ENCODE measurements around the gene SLC37A4.

SLC37A4 gene

GRCh38 chr11:119027561-119028345 lies 2.9 kb downstream of the SLC37A4 start:
- Histone ChIP-seq H3K4me1 (ENCODE audit: control insufficient read depth, insufficient read depth, low read length) (peaks cover 18% of the 10 kb centered on the region), H3K9ac (ENCODE audit: low read length in 2 of 2) (no peak overlapping the region), H3K9me3 (ENCODE audit: control insufficient read depth in 2 of 2, low read length in 2 of 2) (no peaks in the 10 kb centered on the region), H3K27me3 (ENCODE audit: control insufficient read depth in 1 of 2, insufficient read depth in 2 of 2, low read length in 2 of 2) (no peaks in the 10 kb centered on the region), H3K4me3 (ENCODE audit: low read length in 2 of 2) (no peak overlapping the region), H3K36me3 (ENCODE audit: control insufficient read depth in 2 of 2, insufficient read depth in 2 of 2, low read length in 2 of 2) (peaks cover 15 to 33% of the 10 kb centered on the region in 2 donors), H3K27ac (ENCODE audit: low read length) (no peak overlapping the region)

- H3K4me3 ChIP-seq (ENCODE audit: low read length in 2 of 2): no peak overlapping the region
- no peaks in the 10 kb centered on the region for H3K27me3 ChIP-seq (ENCODE audit: control insufficient read depth in 1 of 2, insufficient read depth in 2 of 2, low read length in 2 of 2)
- peaks cover 18% of the 10 kb centered on the region for H3K4me1 ChIP-seq (ENCODE audit: control insufficient read depth, insufficient read depth, low read length)
- no peaks in the 10 kb centered on the region for H3K9me3 ChIP-seq (ENCODE audit: control insufficient read depth in 2 of 2, low read length in 2 of 2)
- H3K36me3 ChIP-seq (ENCODE audit: control insufficient read depth in 2 of 2, insufficient read depth in 2 of 2, low read length in 2 of 2): peaks cover 15 to 33% of the 10 kb centered on the region in 2 donors
- H3K27ac ChIP-seq (ENCODE audit: low read length): no peak overlapping the region
- peak overlapping the region in 1 of 2 donors; percentile 21 for H3K9ac ChIP-seq (ENCODE audit: low read length in 2 of 2)
Measured at GRCh38 chr11:119026970-119027369, 3.7 kb downstream of the SLC37A4 start.

- no peaks in the 10 kb centered on the region for H3K9me3 ChIP-seq (ENCODE audit: control insufficient read depth in 2 of 2, low read length in 2 of 2)
- no peak overlapping the region for H3K27ac ChIP-seq (ENCODE audit: low read length)
- H3K9ac ChIP-seq (ENCODE audit: low read length in 2 of 2): no peak overlapping the region
- peaks cover 23% of the 10 kb centered on the region for H3K4me1 ChIP-seq (ENCODE audit: control insufficient read depth, insufficient read depth, low read length)
- no peaks in the 10 kb centered on the region for H3K27me3 ChIP-seq (ENCODE audit: control insufficient read depth in 1 of 2, insufficient read depth in 2 of 2, low read length in 2 of 2)
- H3K4me3 ChIP-seq (ENCODE audit: low read length in 2 of 2): no peak overlapping the region
- peaks cover 19 to 37% of the 10 kb centered on the region in 2 donors for H3K36me3 ChIP-seq (ENCODE audit: control insufficient read depth in 2 of 2, insufficient read depth in 2 of 2, low read length in 2 of 2)
Measured at GRCh38 chr11:119025978-119026766, 4.5 kb downstream of the SLC37A4 start.

GRCh38 chr11:119025541-119025940 lies 5.1 kb downstream of the SLC37A4 start:
- H3K36me3 ChIP-seq (ENCODE audit: control insufficient read depth in 2 of 2, insufficient read depth in 2 of 2, low read length in 2 of 2): peaks cover 19 to 37% of the 10 kb centered on the region in 2 donors
- H3K4me3 ChIP-seq (ENCODE audit: low read length in 2 of 2): no peak overlapping the region
- H3K9me3 ChIP-seq (ENCODE audit: control insufficient read depth in 2 of 2, low read length in 2 of 2): no peaks in the 10 kb centered on the region
- H3K27me3 ChIP-seq (ENCODE audit: control insufficient read depth in 1 of 2, insufficient read depth in 2 of 2, low read length in 2 of 2): no peaks in the 10 kb centered on the region
- peaks cover 23% of the 10 kb centered on the region for H3K4me1 ChIP-seq (ENCODE audit: control insufficient read depth, insufficient read depth, low read length)
- H3K9ac ChIP-seq (ENCODE audit: low read length in 2 of 2): no peak overlapping the region
- no peak overlapping the region for H3K27ac ChIP-seq (ENCODE audit: low read length)

GRCh38 chr11:119025099-119025473 lies 5.6 kb downstream of the SLC37A4 start:
- H3K27me3 ChIP-seq (ENCODE audit: control insufficient read depth in 1 of 2, insufficient read depth in 2 of 2, low read length in 2 of 2): no peaks in the 10 kb centered on the region
- peaks cover 24% of the 10 kb centered on the region for H3K4me1 ChIP-seq (ENCODE audit: control insufficient read depth, insufficient read depth, low read length)
- H3K36me3 ChIP-seq (ENCODE audit: control insufficient read depth in 2 of 2, insufficient read depth in 2 of 2, low read length in 2 of 2): peaks cover 21 to 39% of the 10 kb centered on the region in 2 donors
- H3K4me3 ChIP-seq (ENCODE audit: low read length in 2 of 2): no peak overlapping the region
- H3K9me3 ChIP-seq (ENCODE audit: control insufficient read depth in 2 of 2, low read length in 2 of 2): no peaks in the 10 kb centered on the region
- no peak overlapping the region for H3K9ac ChIP-seq (ENCODE audit: low read length in 2 of 2)
- H3K27ac ChIP-seq (ENCODE audit: low read length): peak overlapping the region; percentile 24

GRCh38 chr11:119024430-119025098 lies 6.1 kb downstream of the SLC37A4 start:
- Histone ChIP-seq H3K4me1 (ENCODE audit: control insufficient read depth, insufficient read depth, low read length) (peaks cover 25% of the 10 kb centered on the region), H3K4me3 (ENCODE audit: low read length in 2 of 2) (no peak overlapping the region), H3K27me3 (ENCODE audit: control insufficient read depth in 1 of 2, insufficient read depth in 2 of 2, low read length in 2 of 2) (no peaks in the 10 kb centered on the region), H3K9me3 (ENCODE audit: control insufficient read depth in 2 of 2, low read length in 2 of 2) (no peaks in the 10 kb centered on the region), H3K27ac (ENCODE audit: low read length) (peak overlapping the region; percentile 24), H3K9ac (ENCODE audit: low read length in 2 of 2) (no peak overlapping the region), H3K36me3 (ENCODE audit: control insufficient read depth in 2 of 2, insufficient read depth in 2 of 2, low read length in 2 of 2) (peaks cover 23 to 39% of the 10 kb centered on the region in 2 donors)

GRCh38 chr11:119023741-119024140 lies 6.9 kb downstream of the SLC37A4 start:
- Histone ChIP-seq H3K9me3 (ENCODE audit: control insufficient read depth in 2 of 2, low read length in 2 of 2) (no peaks in the 10 kb centered on the region), H3K9ac (ENCODE audit: low read length in 2 of 2) (no peak overlapping the region), H3K27me3 (ENCODE audit: control insufficient read depth in 1 of 2, insufficient read depth in 2 of 2, low read length in 2 of 2) (no peaks in the 10 kb centered on the region), H3K27ac (ENCODE audit: low read length) (no peak overlapping the region), H3K4me1 (ENCODE audit: control insufficient read depth, insufficient read depth, low read length) (peaks cover 21% of the 10 kb centered on the region), H3K4me3 (ENCODE audit: low read length in 2 of 2) (no peak overlapping the region), H3K36me3 (ENCODE audit: control insufficient read depth in 2 of 2, insufficient read depth in 2 of 2, low read length in 2 of 2) (peaks cover 23 to 39% of the 10 kb centered on the region in 2 donors)

- Histone ChIP-seq H3K27me3 (ENCODE audit: control insufficient read depth in 1 of 2, insufficient read depth in 2 of 2, low read length in 2 of 2) (no peaks in the 10 kb centered on the region), H3K4me3 (ENCODE audit: low read length in 2 of 2) (no peak overlapping the region), H3K9ac (ENCODE audit: low read length in 2 of 2) (no peak overlapping the region), H3K4me1 (ENCODE audit: control insufficient read depth, insufficient read depth, low read length) (peaks cover 27% of the 10 kb centered on the region), H3K36me3 (ENCODE audit: control insufficient read depth in 2 of 2, insufficient read depth in 2 of 2, low read length in 2 of 2) (peaks cover 23 to 29% of the 10 kb centered on the region in 2 donors), H3K27ac (ENCODE audit: low read length) (no peak overlapping the region), H3K9me3 (ENCODE audit: control insufficient read depth in 2 of 2, low read length in 2 of 2) (no peaks in the 10 kb centered on the region)
Measured at GRCh38 chr11:119021631-119022030, 9.0 kb downstream of the SLC37A4 start.

- peaks cover 28 to 35% of the 10 kb centered on the region in 2 donors for H3K36me3 ChIP-seq (ENCODE audit: control insufficient read depth in 2 of 2, insufficient read depth in 2 of 2, low read length in 2 of 2)
- peaks cover 33% of the 10 kb centered on the region for H3K4me1 ChIP-seq (ENCODE audit: control insufficient read depth, insufficient read depth, low read length)
- no peak overlapping the region for H3K27ac ChIP-seq (ENCODE audit: low read length)
- no peaks in the 10 kb centered on the region for H3K9me3 ChIP-seq (ENCODE audit: control insufficient read depth in 2 of 2, low read length in 2 of 2)
- peak overlapping the region; percentile 42 to 95 for H3K9ac ChIP-seq (ENCODE audit: low read length in 2 of 2)
- peak overlapping the region; percentile 87 to 98 for H3K4me3 ChIP-seq (ENCODE audit: low read length in 2 of 2)
- H3K27me3 ChIP-seq (ENCODE audit: control insufficient read depth in 1 of 2, insufficient read depth in 2 of 2, low read length in 2 of 2): no peaks in the 10 kb centered on the region
Measured at GRCh38 chr11:119019996-119020395, 10.7 kb downstream of the SLC37A4 start.

GRCh38 chr11:119018074-119018938 lies 12.4 kb downstream of the SLC37A4 start, which contains the start of the genes RPS25 and TRAPPC4:
RPS25 (minus strand) TSS chr11:119018343; CDS start chr11:119018284, 59 bp downstream.
TRAPPC4 (plus strand) TSS chr11:119018766; CDS start chr11:119018796, 30 bp downstream.
- Histone ChIP-seq H3K27me3 (ENCODE audit: control insufficient read depth in 1 of 2, insufficient read depth in 2 of 2, low read length in 2 of 2) (no peaks in the 10 kb centered on the region), H3K4me3 (ENCODE audit: low read length in 2 of 2) (peak within 1 kb of the TSS; percentile 87 to 98), H3K4me1 (ENCODE audit: control insufficient read depth, insufficient read depth, low read length) (peaks cover 33% of the 10 kb centered on the region), H3K36me3 (ENCODE audit: control insufficient read depth in 2 of 2, insufficient read depth in 2 of 2, low read length in 2 of 2) (peaks cover 20 to 38% of the 10 kb centered on the region in 2 donors), H3K27ac (ENCODE audit: low read length) (peak within 1 kb of the TSS; percentile 90), H3K9ac (ENCODE audit: low read length in 2 of 2) (peak within 1 kb of the TSS; percentile 95), H3K9me3 (ENCODE audit: control insufficient read depth in 2 of 2, low read length in 2 of 2) (no peaks in the 10 kb centered on the region)

All from stomach smooth muscle (tissue), 2 donors.